Measurements from ENCODE around the gene CARHSP1.

- TF ChIP-seq, protein P1, sequence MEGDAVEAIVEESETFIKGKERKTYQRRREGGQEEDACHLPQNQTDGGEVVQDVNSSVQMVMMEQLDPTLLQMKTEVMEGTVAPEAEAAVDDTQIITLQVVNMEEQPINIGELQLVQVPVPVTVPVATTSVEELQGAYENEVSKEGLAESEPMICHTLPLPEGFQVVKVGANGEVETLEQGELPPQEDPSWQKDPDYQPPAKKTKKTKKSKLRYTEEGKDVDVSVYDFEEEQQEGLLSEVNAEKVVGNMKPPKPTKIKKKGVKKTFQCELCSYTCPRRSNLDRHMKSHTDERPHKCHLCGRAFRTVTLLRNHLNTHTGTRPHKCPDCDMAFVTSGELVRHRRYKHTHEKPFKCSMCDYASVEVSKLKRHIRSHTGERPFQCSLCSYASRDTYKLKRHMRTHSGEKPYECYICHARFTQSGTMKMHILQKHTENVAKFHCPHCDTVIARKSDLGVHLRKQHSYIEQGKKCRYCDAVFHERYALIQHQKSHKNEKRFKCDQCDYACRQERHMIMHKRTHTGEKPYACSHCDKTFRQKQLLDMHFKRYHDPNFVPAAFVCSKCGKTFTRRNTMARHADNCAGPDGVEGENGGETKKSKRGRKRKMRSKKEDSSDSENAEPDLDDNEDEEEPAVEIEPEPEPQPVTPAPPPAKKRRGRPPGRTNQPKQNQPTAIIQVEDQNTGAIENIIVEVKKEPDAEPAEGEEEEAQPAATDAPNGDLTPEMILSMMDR (IDR thresholded peaks at IDR 0.05 in 2 of 3, conservative IDR thresholded peaks at IDR 0.05 in 1 of 3; ENCODE audit: borderline replicate concordance in 1 of 3, insufficient read depth in 1 of 3, low read depth in 2 of 3, low read length in 2 of 3), result no peak
- TF ChIP-seq EZH2phosphoT487 (IDR thresholded peaks at IDR 0.05; ENCODE audit: borderline replicate concordance), result no peak
Observed at GRCh38 chr16:8867216-8867931, 1.4 kb downstream of the CARHSP1 start.
